ENCODE measurements around the gene SPX. TPM values are rescaled to one million over a fixed set of nuclear protein-coding genes. Genes with fewer than 3 reads are reported as not detected.

The SPX gene
- total and polyA plus RNA-seq, 7 donors = 0.59 to 17.1 (median 2.4) TPM

- Histone ChIP-seq H3K27me3 (ENCODE audit: insufficient read depth in 3 of 3, low read length in 2 of 3) (no peaks in the 10 kb centered on the region), H3K4me3 (peak overlapping the region; percentile 95), H3K36me3 (ENCODE audit: insufficient read depth in 1 of 2, low read depth in 1 of 2) (peaks cover 0 to 22% of the 10 kb centered on the region in 2 donors), H3K27ac (peak overlapping the region; percentile 89), H3K4me1 (peaks cover 40% of the 10 kb centered on the region), H3K9me3 (no peaks in the 10 kb centered on the region)
- ATAC-seq (peak; percentile 2 to 41 (median 18)), DNase-seq (no peak)
- intact Hi-C loops (cut with DNase I) = loop anchor here (5.0 to 10.0 kb wide), 2 partner anchors 155 to 173 kb away; partner anchors contain the start of gene LDHB (in 1 of the 2)
- TF ChIP-seq CTCF (IDR thresholded peaks at IDR 0.05) = no peak
- 0% methylated on average over 14 of the region's 14 CpGs for WGBS, 3 donors
Observed at GRCh38 chr12:21502164-21502496, 24.0 kb upstream of the SPX start.

GRCh38 chr12:21502872-21503271 lies 23.2 kb upstream of the SPX start:
- Histone ChIP-seq H3K36me3 (ENCODE audit: insufficient read depth in 1 of 2, low read depth in 1 of 2) (peaks cover under 1 to 21% of the 10 kb centered on the region in 2 donors), H3K27me3 (ENCODE audit: insufficient read depth in 3 of 3, low read length in 2 of 3) (no peaks in the 10 kb centered on the region), H3K9me3 (no peaks in the 10 kb centered on the region), H3K4me3 (peak overlapping the region; percentile 95), H3K4me1 (peaks cover 40% of the 10 kb centered on the region), H3K27ac (no peak overlapping the region)
- no peak for TF ChIP-seq CTCF (IDR thresholded peaks at IDR 0.05)
- intact Hi-C loops (cut with DNase I) = loop anchor here (5.0 to 10.0 kb wide), 2 partner anchors 154 to 172 kb away; partner anchors contain the start of gene LDHB (in 1 of the 2)
- whole genome bisulfite sequencing, 3 donors = 75 to 92% (median 91%) methylated on average over 1 of the region's 1 CpG
- no peak for DNase-seq
- no peak for ATAC-seq

- H3K36me3 ChIP-seq (ENCODE audit: insufficient read depth in 1 of 2, low read depth in 1 of 2) = peaks cover 5 to 34% of the 10 kb centered on the region in 2 donors
- no peak for TF ChIP-seq CTCF (IDR thresholded peaks at IDR 0.05)
- intact Hi-C loops (cut with DNase I) = loop anchor here in 1 of 2 donors (10.0 kb wide), 1 partner anchor 169 kb away; no protein-coding TSS in a partner anchor
- H3K9me3 ChIP-seq = no peaks in the 10 kb centered on the region
- H3K4me1 ChIP-seq = peaks cover 33% of the 10 kb centered on the region
- H3K27me3 ChIP-seq (ENCODE audit: insufficient read depth in 3 of 3, low read length in 2 of 3) = no peaks in the 10 kb centered on the region
- no peak for ATAC-seq
- 36 to 59% (median 41%) methylated on average over 2 of the region's 2 CpGs for WGBS, 3 donors
- no peak overlapping the region for H3K4me3 ChIP-seq
- DNase-seq = no peak
- H3K27ac ChIP-seq = no peak overlapping the region
Observed at GRCh38 chr12:21505888-21506287, 20.2 kb upstream of the SPX start.

- Histone ChIP-seq H3K36me3 (ENCODE audit: insufficient read depth in 1 of 2, low read depth in 1 of 2) (peaks cover 5 to 53% of the 10 kb centered on the region in 2 donors), H3K27ac (no peak overlapping the region), H3K27me3 (ENCODE audit: insufficient read depth in 3 of 3, low read length in 2 of 3) (no peaks in the 10 kb centered on the region), H3K4me1 (peaks cover 27% of the 10 kb centered on the region), H3K9me3 (no peaks in the 10 kb centered on the region), H3K4me3 (no peak overlapping the region)
- 62 to 77% (median 64%) methylated on average over 2 of the region's 2 CpGs for WGBS, 3 donors
- intact Hi-C loops (cut with DNase I) = loop anchor here in 1 of 2 donors (10.0 kb wide), 1 partner anchor 167 kb away; no protein-coding TSS in a partner anchor
- no peak for ATAC-seq
- no peak for TF ChIP-seq CTCF (IDR thresholded peaks at IDR 0.05)
- no peak for DNase-seq
Observed at GRCh38 chr12:21507849-21508248, 18.2 kb upstream of the SPX start.

- ATAC-seq = no peak
- no peaks in the 10 kb centered on the region for H3K9me3 ChIP-seq
- H3K36me3 ChIP-seq (ENCODE audit: insufficient read depth in 1 of 2, low read depth in 1 of 2) = peaks cover 5 to 72% of the 10 kb centered on the region in 2 donors
- no peak for DNase-seq
- WGBS, 3 donors = 43 to 47% (median 44%) methylated on average over 2 of the region's 2 CpGs
- H3K4me1 ChIP-seq = peaks cover 11% of the 10 kb centered on the region
- H3K27me3 ChIP-seq (ENCODE audit: insufficient read depth in 3 of 3, low read length in 2 of 3) = no peaks in the 10 kb centered on the region
- intact Hi-C loops (cut with DNase I) = loop anchor here in 1 of 2 donors (10.0 kb wide), 1 partner anchor 165 kb away; no protein-coding TSS in a partner anchor
- no peak overlapping the region for H3K27ac ChIP-seq
- no peak for TF ChIP-seq CTCF (IDR thresholded peaks at IDR 0.05)
- no peak overlapping the region for H3K4me3 ChIP-seq
Observed at GRCh38 chr12:21509768-21510167, 16.3 kb upstream of the SPX start.

Measured in psoas muscle (tissue), 8 donors.